ENCODE results near the gene AQP6.

AQP6 gene

GRCh38 chr12:49942921-49943624 lies 29.7 kb upstream of the AQP6 start:
- no peak overlapping the region for H3K4me3 ChIP-seq (ENCODE audit: low read depth, low read length)
- no peak for DNase-seq (ENCODE audit: low read depth)
- TF ChIP-seq CTCF (IDR thresholded peaks at IDR 0.05; ENCODE audit: control insufficient read depth, extremely low read depth, insufficient read depth): no peak

- no peak for TF ChIP-seq CTCF (IDR thresholded peaks at IDR 0.05; ENCODE audit: control insufficient read depth, extremely low read depth, insufficient read depth)
- H3K4me3 ChIP-seq (ENCODE audit: low read depth, low read length): no peak overlapping the region
- DNase-seq (ENCODE audit: low read depth): no peak
Observed at GRCh38 chr12:49943625-49943960, 29.2 kb upstream of the AQP6 start.

- DNase-seq (ENCODE audit: low read depth): no peak
- no peak for TF ChIP-seq CTCF (IDR thresholded peaks at IDR 0.05; ENCODE audit: control insufficient read depth, extremely low read depth, insufficient read depth)
- no peak overlapping the region for H3K4me3 ChIP-seq (ENCODE audit: low read depth, low read length)
Observed at GRCh38 chr12:49944046-49944445, 28.7 kb upstream of the AQP6 start.

GRCh38 chr12:49944718-49945117 lies 28.0 kb upstream of the AQP6 start:
- TF ChIP-seq CTCF (IDR thresholded peaks at IDR 0.05; ENCODE audit: control insufficient read depth, extremely low read depth, insufficient read depth): no peak
- H3K4me3 ChIP-seq (ENCODE audit: low read depth, low read length): no peak overlapping the region
- DNase-seq (ENCODE audit: low read depth): no peak

- TF ChIP-seq CTCF (IDR thresholded peaks at IDR 0.05; ENCODE audit: control insufficient read depth, extremely low read depth, insufficient read depth): peak; percentile 88
- H3K4me3 ChIP-seq (ENCODE audit: low read depth, low read length): no peak overlapping the region
- DNase-seq (ENCODE audit: low read depth): no peak
Observed at GRCh38 chr12:49945394-49946080, 27.2 kb upstream of the AQP6 start.

GRCh38 chr12:49946086-49946485 lies 26.7 kb upstream of the AQP6 start:
- no peak for DNase-seq (ENCODE audit: low read depth)
- TF ChIP-seq CTCF (IDR thresholded peaks at IDR 0.05; ENCODE audit: control insufficient read depth, extremely low read depth, insufficient read depth): no peak
- no peak overlapping the region for H3K4me3 ChIP-seq (ENCODE audit: low read depth, low read length)

GRCh38 chr12:49946497-49946896 lies 26.2 kb upstream of the AQP6 start:
- no peak for DNase-seq (ENCODE audit: low read depth)

More at GRCh38 chr12:49946497-49946896, 26.2 kb upstream of the AQP6 start:
- no peak overlapping the region for H3K4me3 ChIP-seq (ENCODE audit: low read depth, low read length)
- no peak for TF ChIP-seq CTCF (IDR thresholded peaks at IDR 0.05; ENCODE audit: control insufficient read depth, extremely low read depth, insufficient read depth)

Measured in LNCaP clone FGC (cell line).